CD4-positive, alpha-beta T cell (primary cell): ENCODE results near the gene PTPRK. TPM values are rescaled to one million over a fixed set of nuclear protein-coding genes. Genes with fewer than 3 reads are reported as not detected.

Experiments
- ATAC-seq: fragments of 200-7000 bp; cut with Tn5 transposase; one replicate; pipeline ENCODE4 v1.10.0; 2022; ENCODE audit warnings: mild to moderate bottlenecking; ENCODE audit not compliant: poor library complexity
- CTCF ChIA-PET: fragments of 350-600 bp; sonication (Branson Sonifier 250); formaldehyde crosslinking; loops from one replicate; lab custom pipeline; 2021; ENCODE audit warnings: antibody characterized with exemption, inconsistent platforms; lab: Charles Lee
- POLR2A ChIA-PET: fragments of 350-600 bp; sonication (Branson Sonifier 250); formaldehyde crosslinking; loops from one replicate; lab custom pipeline; 2021; ENCODE audit warnings: antibody characterized with exemption, inconsistent platforms; lab: Charles Lee
- DNase-seq, 14 experiments: peaks; one replicate each; pipeline ENCODE4 v3.0.0-alpha.2; 2013 to 2020; ENCODE audit warnings: mixed read lengths in 2 of 14
- H3K27ac ChIP-seq, 2 donors: one replicate each; pipeline versions ENCODE4 v1.5.1 to v1.7.0; 2013; ENCODE audit warnings: low read length in 2 of 2, low read depth in 1 of 2, mild to moderate bottlenecking in 1 of 2
- H3K27me3 ChIP-seq, 2 experiments: 1 replicate in 1 of 2; 2 replicates in 1 of 2; pipeline versions ENCODE4 v1.6.1 to v1.7.0; 2013; ENCODE audit warnings: low read length in 2 of 2, control low read depth in 1 of 2, mild to moderate bottlenecking in 1 of 2, moderate library complexity in 1 of 2; ENCODE audit not compliant: insufficient read depth in 2 of 2, control insufficient read depth in 1 of 2
- H3K36me3 ChIP-seq: one replicate; pipeline ENCODE4 v1.6.1; 2013; ENCODE audit warnings: low read length, control low read depth; ENCODE audit not compliant: insufficient read depth
- H3K4me1 ChIP-seq: one replicate; pipeline ENCODE4 v1.6.1; 2013; ENCODE audit warnings: low read length, control low read depth; ENCODE audit not compliant: insufficient read depth
- H3K4me3 ChIP-seq: one replicate; pipeline ENCODE4 v1.5.1; 2013; ENCODE audit warnings: mild to moderate bottlenecking, low read length, moderate library complexity
- H3K9me3 ChIP-seq, 2 experiments: 1 replicate in 1 of 2; 2 replicates in 1 of 2; pipeline versions ENCODE4 v1.6.1 to v1.7.0; 2013; ENCODE audit warnings: low read length in 2 of 2, mild to moderate bottlenecking in 2 of 2, control low read depth in 1 of 2, moderate library complexity in 1 of 2; ENCODE audit not compliant: control insufficient read depth in 1 of 2, insufficient read depth in 1 of 2
- H3K27ac Mint-ChIP-seq: one replicate; pipeline ENCODE4 v1.8.0; 2020; ENCODE audit warnings: mixed read lengths
- H3K27me3 Mint-ChIP-seq: one replicate; pipeline ENCODE4 v1.8.0; 2021; ENCODE audit warnings: mixed read lengths
- H3K36me3 Mint-ChIP-seq: one replicate; pipeline ENCODE4 v1.8.0; 2021; ENCODE audit warnings: low read depth, mixed read lengths
- H3K4me1 Mint-ChIP-seq: one replicate; pipeline ENCODE4 v1.8.0; 2021; ENCODE audit warnings: low read depth, mixed read lengths
- H3K4me3 Mint-ChIP-seq: one replicate; pipeline ENCODE4 v1.8.0; 2020; ENCODE audit warnings: mild to moderate bottlenecking, mixed read lengths
- H3K9me3 Mint-ChIP-seq: one replicate; pipeline ENCODE4 v1.8.0; 2020; ENCODE audit warnings: mixed read lengths
- intact Hi-C, 2 experiments: fragments of 100-400 bp; cut with DNase I in 1 of 2; cut with micrococcal nuclease in 1 of 2; formaldehyde crosslinking; loops; one replicate each; pipeline versions ENCODE4 v1.15.1 to v1.9.0; 2023 to 2025; cut with DNase I, micrococcal nuclease
- total RNA-seq, 174 experiments: library from RNA in 2 of 174; stranded (reverse) in 2 of 174; gene quantifications; one replicate each; pipeline ENCODE4 v1.2.3 and lab custom pipeline; 2021 to 2026
- TF ChIP-seq, protein P1 (sequence below): fragments of 200-600 bp; IDR thresholded peaks from one replicate; pipeline ENCODE4 v1.8.0; 2022; ENCODE audit warnings: antibody characterized with exemption, mild to moderate bottlenecking

The PTPRK gene
- total RNA-seq, 2 experiments from 2014 or later = 8.4 to 10.3 TPM

DNA sequence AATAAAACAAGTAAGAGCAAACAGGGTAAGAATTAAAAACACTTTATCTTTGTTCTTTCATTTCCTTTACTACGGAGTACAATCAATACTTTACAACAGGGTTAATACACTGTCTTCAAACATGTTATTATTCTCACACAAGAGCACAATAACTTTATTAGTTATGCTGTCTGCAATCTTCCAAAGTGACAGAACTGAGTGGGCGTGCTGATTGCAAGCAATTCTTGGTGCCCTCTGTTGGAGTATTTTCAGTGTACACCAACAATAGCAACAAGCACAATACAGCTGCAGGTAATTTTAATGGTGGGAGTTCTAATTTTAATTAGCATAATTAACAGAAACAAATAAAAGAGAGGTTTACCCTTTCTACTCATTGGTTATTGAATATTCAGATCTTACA lies 33.9 kb upstream of the PTPRK start:
- TF ChIP-seq, protein P1, sequence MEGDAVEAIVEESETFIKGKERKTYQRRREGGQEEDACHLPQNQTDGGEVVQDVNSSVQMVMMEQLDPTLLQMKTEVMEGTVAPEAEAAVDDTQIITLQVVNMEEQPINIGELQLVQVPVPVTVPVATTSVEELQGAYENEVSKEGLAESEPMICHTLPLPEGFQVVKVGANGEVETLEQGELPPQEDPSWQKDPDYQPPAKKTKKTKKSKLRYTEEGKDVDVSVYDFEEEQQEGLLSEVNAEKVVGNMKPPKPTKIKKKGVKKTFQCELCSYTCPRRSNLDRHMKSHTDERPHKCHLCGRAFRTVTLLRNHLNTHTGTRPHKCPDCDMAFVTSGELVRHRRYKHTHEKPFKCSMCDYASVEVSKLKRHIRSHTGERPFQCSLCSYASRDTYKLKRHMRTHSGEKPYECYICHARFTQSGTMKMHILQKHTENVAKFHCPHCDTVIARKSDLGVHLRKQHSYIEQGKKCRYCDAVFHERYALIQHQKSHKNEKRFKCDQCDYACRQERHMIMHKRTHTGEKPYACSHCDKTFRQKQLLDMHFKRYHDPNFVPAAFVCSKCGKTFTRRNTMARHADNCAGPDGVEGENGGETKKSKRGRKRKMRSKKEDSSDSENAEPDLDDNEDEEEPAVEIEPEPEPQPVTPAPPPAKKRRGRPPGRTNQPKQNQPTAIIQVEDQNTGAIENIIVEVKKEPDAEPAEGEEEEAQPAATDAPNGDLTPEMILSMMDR = no peak
- no peak for ATAC-seq
- H3K9me3 Mint-ChIP-seq = no peaks in the 10 kb centered on the region
- Histone ChIP-seq H3K36me3 (no peaks in the 10 kb centered on the region), H3K27ac (no peak overlapping the region), H3K27me3 (no peaks in the 10 kb centered on the region), H3K4me1 (no peaks in the 10 kb centered on the region), H3K4me3 (no peak overlapping the region), H3K9me3 (no peaks in the 10 kb centered on the region)
- no peaks in the 10 kb centered on the region for H3K4me1 Mint-ChIP-seq
- no peak for DNase-seq
- no peak overlapping the region for H3K4me3 Mint-ChIP-seq
- ChIA-PET POLR2A (no interaction called here), CTCF (no interaction called here)
- intact Hi-C loops = no loop called here
- H3K27ac Mint-ChIP-seq = no peak overlapping the region
- peaks cover 21% of the 10 kb centered on the region for H3K27me3 Mint-ChIP-seq
- no peaks in the 10 kb centered on the region for H3K36me3 Mint-ChIP-seq

DNA sequence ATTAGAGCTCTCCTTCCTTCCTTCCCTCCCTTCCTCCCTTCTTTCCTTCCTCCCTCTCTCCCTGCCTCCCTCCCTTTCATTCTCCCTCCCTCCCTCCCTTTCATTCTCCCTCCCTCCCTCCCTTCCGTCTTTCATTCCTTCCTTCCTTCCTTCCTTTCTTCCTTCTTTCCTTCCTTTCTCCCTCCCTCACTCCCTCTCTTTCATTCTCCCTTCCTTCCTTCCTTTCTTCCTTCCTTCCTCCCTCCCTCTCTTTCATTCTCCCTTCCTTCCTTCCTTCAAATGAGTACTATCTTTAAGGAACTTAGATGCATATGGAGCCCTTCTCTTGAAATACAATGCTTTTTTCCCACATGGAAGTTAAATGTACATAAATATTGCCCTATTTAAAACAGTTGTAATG lies 20.9 kb upstream of the PTPRK start:
- Histone ChIP-seq H3K9me3 (no peaks in the 10 kb centered on the region), H3K4me1 (no peaks in the 10 kb centered on the region), H3K27ac (no peak overlapping the region), H3K4me3 (no peak overlapping the region), H3K27me3 (peaks cover 0 to 5% of the 10 kb centered on the region in 2 experiments), H3K36me3 (no peaks in the 10 kb centered on the region)
- Mint-ChIP-seq H3K27me3 (peaks cover 34% of the 10 kb centered on the region), H3K9me3 (peaks cover 3% of the 10 kb centered on the region), H3K4me1 (no peaks in the 10 kb centered on the region), H3K36me3 (no peaks in the 10 kb centered on the region), H3K4me3 (no peak overlapping the region), H3K27ac (no peak overlapping the region)
- DNase-seq (no peak), ATAC-seq (no peak)
- intact Hi-C loops = no loop called here
- TF ChIP-seq, protein P1 = no peak
- POLR2A ChIA-PET = no interaction called here
- CTCF ChIA-PET = no interaction called here

DNA sequence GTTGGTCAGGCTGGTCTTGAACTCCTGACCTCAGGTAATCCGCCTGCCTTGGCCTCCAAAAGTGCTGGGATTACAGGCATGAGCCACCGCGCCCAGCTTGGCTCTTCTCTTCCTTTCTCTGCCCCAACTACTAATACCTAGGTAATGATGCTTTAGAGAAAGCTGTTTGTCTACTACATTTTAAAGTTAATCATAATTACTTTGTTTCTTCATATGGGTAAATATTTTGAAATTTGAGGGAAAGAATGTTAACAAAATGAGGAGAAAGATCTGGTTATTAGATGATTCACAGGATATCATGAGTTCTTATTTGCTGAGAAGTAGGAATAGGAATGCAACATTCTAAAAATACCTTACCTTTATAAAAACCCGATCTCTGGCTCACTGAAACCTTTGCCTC lies 18.4 kb upstream of the PTPRK start:
- Histone ChIP-seq H3K4me1 (no peaks in the 10 kb centered on the region), H3K27ac (no peak overlapping the region), H3K27me3 (peaks cover 0 to 5% of the 10 kb centered on the region in 2 experiments), H3K9me3 (no peaks in the 10 kb centered on the region), H3K36me3 (no peaks in the 10 kb centered on the region), H3K4me3 (no peak overlapping the region)
- CTCF ChIA-PET = no interaction called here
- Mint-ChIP-seq H3K36me3 (no peaks in the 10 kb centered on the region), H3K27ac (no peak overlapping the region), H3K9me3 (no peaks in the 10 kb centered on the region), H3K4me3 (no peak overlapping the region), H3K4me1 (no peaks in the 10 kb centered on the region), H3K27me3 (peaks cover 48% of the 10 kb centered on the region)
- no peak for ATAC-seq
- intact Hi-C loops = no loop called here
- POLR2A ChIA-PET = no interaction called here
- DNase-seq = no peak
- TF ChIP-seq, protein P1 = no peak
